ENCODE measurements around the gene RMND5A.
A peak's percentile ranks its signal among the peaks of the same experiment; 100 is the strongest.

Gene RMND5A

GRCh38 chr2:86794861-86795260, 74.8 kb downstream of the RMND5A start:
- no peak for DNase-seq

- no peak for DNase-seq
Measured at GRCh38 chr2:86800856-86801567, 80.9 kb downstream of the RMND5A start.

- DNase-seq: no peak
Measured at GRCh38 chr2:86806059-86806857, 86.2 kb downstream of the RMND5A start.

GRCh38 chr2:86807133-86807467, 87.0 kb downstream of the RMND5A start:
- DNase-seq: no peak

- peak; percentile 84 for DNase-seq
Measured at GRCh38 chr2:86807468-86808275, 87.6 kb downstream of the RMND5A start.

GRCh38 chr2:86808315-86809161, 88.4 kb downstream of the RMND5A start:
- DNase-seq: peak; percentile 88

GRCh38 chr2:86809481-86810121, 89.5 kb downstream of the RMND5A start:
- DNase-seq: no peak

GRCh38 chr2:86815611-86816010, 95.5 kb downstream of the RMND5A start:
- no peak for DNase-seq

- DNase-seq: no peak
Measured at GRCh38 chr2:86818114-86818801, 98.2 kb downstream of the RMND5A start.

- no peak for DNase-seq
Measured at GRCh38 chr2:86818957-86819356, 98.9 kb downstream of the RMND5A start.

- no peak for DNase-seq
Measured at GRCh38 chr2:86821306-86821705, 101.2 kb downstream of the RMND5A start.

- DNase-seq: no peak
Measured at GRCh38 chr2:86821842-86822241, 101.8 kb downstream of the RMND5A start.

- no peak for DNase-seq
Measured at GRCh38 chr2:86822668-86823345, 102.7 kb downstream of the RMND5A start.

- no peak for DNase-seq
Measured at GRCh38 chr2:86825036-86825692, 105.1 kb downstream of the RMND5A start.

GRCh38 chr2:86825693-86826381, 105.7 kb downstream of the RMND5A start:
- no peak for DNase-seq

- DNase-seq: no peak
Measured at GRCh38 chr2:86826951-86827350, 106.9 kb downstream of the RMND5A start.
